Psoas muscle (tissue), 8 donors: ENCODE results near the gene BSDC1. TPM values are rescaled to one million over a fixed set of nuclear protein-coding genes. Genes with fewer than 3 reads are reported as not detected.

Experiments
- ATAC-seq, 4 donors: fragments of 200-7000 bp; cut with Tn5 transposase; one replicate each; pipeline ENCODE4 v1.9.1; 2020; ENCODE audit warnings: moderate library complexity in 3 of 4, mild to moderate bottlenecking in 2 of 4
- DNase-seq, 2 donors: peaks; one replicate each; pipeline ENCODE4 v3.0.0-alpha.2; 2020
- H3K27ac ChIP-seq: fragments of 200-600 bp; one replicate; pipeline ENCODE4 v1.8.0; 2022
- H3K27me3 ChIP-seq, 3 donors: fragments of 200-600 bp in 1 of 3; one replicate each; pipeline versions ENCODE4 v1.6.1 to v1.8.0; 2013 to 2022; ENCODE audit warnings: low read length in 2 of 3, mild to moderate bottlenecking in 2 of 3, moderate library complexity in 1 of 3; ENCODE audit not compliant: insufficient read depth in 3 of 3
- H3K36me3 ChIP-seq, 2 donors: fragments of 200-600 bp in 1 of 2; one replicate each; pipeline versions ENCODE4 v1.6.1 to v1.8.0; 2013 to 2022; ENCODE audit warnings: low read depth in 1 of 2, mild to moderate bottlenecking in 1 of 2, moderate library complexity in 1 of 2; ENCODE audit not compliant: insufficient read depth in 1 of 2
- H3K4me1 ChIP-seq: fragments of 200-600 bp; one replicate; pipeline ENCODE4 v1.8.0; 2022
- H3K4me3 ChIP-seq: fragments of 200-600 bp; one replicate; pipeline ENCODE4 v1.8.0; 2022; ENCODE audit warnings: mild to moderate bottlenecking
- H3K9me3 ChIP-seq: fragments of 200-600 bp; one replicate; pipeline ENCODE4 v1.8.0; 2022
- CTCF ChIP-seq: fragments of 200-600 bp; IDR thresholded peaks from one replicate; pipeline ENCODE4 v1.8.0; 2022; ENCODE audit warnings: antibody characterized with exemption
- WGBS, 3 donors: extraction: QIAGEN DNeasy Blood & Tissue Kit; methylation state at CpG; one replicate each; pipeline versions ENCODE4 v1.1.6 to v1.1.7; 2013; 5-methylcytosine and 5-hydroxymethylcytosine counted together
- intact Hi-C, 2 donors: fragments of 100-400 bp; cut with DNase I; formaldehyde crosslinking; loops; one replicate each; pipeline versions ENCODE4 v1.11.0 to v1.14.2; 2022
- polyA plus RNA-seq, 3 donors: library from polyadenylated mRNA; stranded (reverse); fragments of 200-250 nt; gene quantifications; one replicate each; pipeline ENCODE4 v1.2.3, GENCODE V29; 2013
- total RNA-seq, 4 donors: library from RNA; stranded (reverse); fragmentation: NEBNext Ultra II Directional in 2 of 4; extraction: Animal tissue kit (Norgen Biotek cat#: 25700) in 2 of 4; gene quantifications; one replicate each; pipeline versions ENCODE4 v1.2.1 to v1.2.4, GENCODE V29; 2021 to 2023
- donor health status: healthy with polysubstance abuse.
- donor health status: DM: no; HTN: no; CAD: no; lungs with moderate emphysema.
- donor health status: Bipolar disorder and iron deficiency.
- donor health status: healthy.
- donor health status: DM: yes; HTN: yes; CAD: no.
- donor health status: DM: no; HTN: no; CAD: no.
- donor health status: DM: no; HTN: no; CAD: no.
- donor health status: DM: yes; HTN: yes; CAD: no.

Gene BSDC1
- total and polyA plus RNA-seq, 7 donors: 25.4 to 68.4 (median 32.2) TPM

- Histone ChIP-seq H3K4me3 (peak overlapping the region; percentile 74), H3K36me3 (peaks cover 0 to 23% of the 10 kb centered on the region in 2 donors), H3K27ac (peak overlapping the region; percentile 36), H3K4me1 (no peaks in the 10 kb centered on the region), H3K27me3 (no peaks in the 10 kb centered on the region), H3K9me3 (no peaks in the 10 kb centered on the region)
- TF ChIP-seq CTCF: no peak
- ATAC-seq (no peak), DNase-seq (no peak)
- intact Hi-C loops: no loop called here
- WGBS, 3 donors: 0 to 1% (median 0%) methylated on average over 15 to 33 of the region's 34 CpGs
Measured at GRCh38 chr1:32335535-32335789, 58.8 kb downstream of the BSDC1 start.

DNA sequence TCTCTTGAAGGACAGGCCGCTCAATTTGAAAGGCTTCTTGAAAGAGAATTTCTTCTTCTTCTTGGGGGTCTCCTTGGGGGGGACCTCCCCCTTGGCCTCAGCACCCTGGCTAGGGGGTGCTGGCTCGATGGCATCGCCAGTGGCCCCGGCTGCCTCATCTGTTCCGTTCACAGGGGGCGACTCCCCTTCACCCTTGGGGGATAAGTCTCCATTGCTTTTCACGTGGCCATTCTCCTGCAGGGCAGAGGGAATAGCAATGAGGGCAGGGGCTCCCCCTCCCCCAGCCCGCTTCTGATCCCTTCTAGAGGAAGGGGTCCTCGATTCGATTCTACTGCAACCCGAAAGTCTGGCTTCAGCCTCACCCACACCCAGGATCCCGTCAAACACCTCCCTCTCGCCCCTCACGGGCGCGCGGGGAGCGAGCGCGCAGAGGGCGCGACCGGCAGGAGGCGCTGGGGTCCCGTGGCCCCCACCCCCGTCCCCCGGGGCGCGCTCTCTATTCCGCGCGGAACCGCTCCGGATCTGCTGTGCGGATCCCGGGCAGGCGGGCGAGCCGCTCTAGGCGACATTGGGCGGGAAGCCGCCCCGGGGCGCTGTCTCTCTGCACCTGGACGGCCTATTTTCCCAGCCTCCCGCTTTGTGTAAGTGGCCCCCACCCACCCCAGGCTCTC lies 59.2 kb downstream of the BSDC1 start:
- peak; percentile 49 for TF ChIP-seq CTCF
- ATAC-seq (peak; percentile 35 to 65 (median 52)), DNase-seq (peak; percentile 57 to 61)
- Histone ChIP-seq H3K27me3 (no peaks in the 10 kb centered on the region), H3K9me3 (no peaks in the 10 kb centered on the region), H3K27ac (peak overlapping the region; percentile 36), H3K4me3 (peak overlapping the region; percentile 74), H3K36me3 (peaks cover 0 to 27% of the 10 kb centered on the region in 2 donors), H3K4me1 (no peaks in the 10 kb centered on the region)
- WGBS, 3 donors: 5 to 9% (median 6%) methylated on average over 32 to 46 of the region's 46 CpGs
- intact Hi-C loops: no loop called here

DNA sequence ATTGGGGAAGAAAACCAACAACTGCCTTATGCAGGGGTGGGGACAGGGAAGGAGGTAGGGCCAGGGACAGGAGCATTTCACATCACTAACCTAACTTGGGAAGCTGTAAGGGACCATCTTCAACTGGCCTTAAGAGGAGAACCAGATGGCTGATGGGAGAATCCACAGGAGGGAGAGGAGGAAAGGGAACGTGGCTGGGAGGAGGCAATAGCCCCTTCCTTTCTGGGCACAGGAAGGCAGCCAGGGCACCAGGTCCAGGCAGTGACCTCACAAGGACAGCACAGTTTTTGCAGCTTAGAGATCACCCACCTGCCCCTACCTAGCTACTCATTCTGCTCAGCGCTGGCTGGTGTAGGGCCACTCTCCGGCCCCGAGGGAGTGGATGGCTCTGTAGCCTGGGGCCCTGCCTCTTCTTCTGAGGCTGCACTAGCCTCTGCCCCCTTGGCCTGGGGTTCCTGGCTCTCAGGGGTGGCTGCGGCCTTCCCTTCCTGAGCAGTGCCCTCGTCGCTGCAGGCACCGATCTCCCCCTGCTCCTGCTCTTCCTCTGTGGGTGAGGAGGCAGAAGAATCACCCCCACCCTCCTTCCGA lies 59.9 kb downstream of the BSDC1 start:
- no peak for TF ChIP-seq CTCF
- Histone ChIP-seq H3K27me3 (no peaks in the 10 kb centered on the region), H3K27ac (no peak overlapping the region), H3K36me3 (peaks cover 0 to 34% of the 10 kb centered on the region in 2 donors), H3K9me3 (no peaks in the 10 kb centered on the region), H3K4me3 (peak overlapping the region; percentile 74), H3K4me1 (no peaks in the 10 kb centered on the region)
- 64 to 74% (median 66%) methylated on average over 5 to 9 of the region's 9 CpGs for WGBS, 3 donors
- intact Hi-C loops: no loop called here
- ATAC-seq: no peak
- no peak for DNase-seq

DNA sequence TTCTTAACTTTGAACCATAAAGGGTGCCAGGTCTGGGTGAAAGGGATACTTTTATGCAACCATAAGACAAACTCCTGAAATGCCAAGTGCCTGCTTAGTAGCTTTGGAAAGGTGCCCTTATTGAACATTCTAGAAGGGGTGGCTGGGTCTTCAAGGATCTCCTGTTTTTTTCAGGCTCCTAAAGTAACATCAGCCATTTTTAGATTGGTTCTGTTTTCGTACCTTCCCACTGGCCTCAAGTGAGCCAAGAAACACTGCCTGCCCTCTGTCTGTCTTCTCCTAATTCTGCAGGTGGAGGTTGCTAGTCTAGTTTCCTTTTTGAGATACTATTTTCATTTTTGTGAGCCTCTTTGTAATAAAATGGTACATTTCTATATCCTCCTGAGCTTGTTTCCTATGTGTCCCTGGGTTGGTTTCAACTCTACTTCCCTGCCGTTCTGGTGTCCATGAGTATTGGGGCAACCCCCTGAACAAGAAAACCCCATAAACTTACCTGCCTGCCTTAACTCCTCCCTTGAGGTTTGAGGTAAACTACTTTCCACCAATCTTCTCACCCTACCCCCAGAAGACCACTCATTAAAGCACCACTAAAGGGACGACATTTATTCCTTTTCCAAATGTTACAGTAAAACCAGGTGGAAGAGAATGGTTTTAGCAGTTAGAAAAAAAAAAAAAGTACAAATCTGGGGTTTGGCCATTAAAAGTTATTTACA lies 60.8 kb downstream of the BSDC1 start:
- no peaks in the 10 kb centered on the region for H3K9me3 ChIP-seq
- no peaks in the 10 kb centered on the region for H3K27me3 ChIP-seq
- TF ChIP-seq CTCF: no peak
- ATAC-seq (no peak), DNase-seq (no peak)
- no peaks in the 10 kb centered on the region for H3K4me1 ChIP-seq
- intact Hi-C loops: no loop called here
- no peak overlapping the region for H3K4me3 ChIP-seq
- WGBS, 3 donors: 67 to 85% (median 69%) methylated on average over 3 of the region's 3 CpGs
- peaks cover 2 to 43% of the 10 kb centered on the region in 2 donors for H3K36me3 ChIP-seq
- H3K27ac ChIP-seq: no peak overlapping the region
